Activated T-helper 1 cell treated with anti-CD3 and anti-CD28 coated beads, Interleukin-2, amount 50 U/mL, for 16 hours (primary cell): Measurements from ENCODE around the gene RP9.

Source experiments
- DNase-seq, 2 donors: peaks; one replicate each; pipeline ENCODE4 v3.0.0-alpha.2; 2020; ENCODE audit warnings: low read depth in 1 of 2, low spot score in 1 of 2

The RP9 gene

GRCh38 chr7:33109005-33109757 lies at the start of gene RP9:
Gene RP9, minus strand, starts transcription at chr7:33109404. Its CDS starts 32 bp downstream, at chr7:33109372.
- DNase-seq = peak; percentile 53 to 70

GRCh38 chr7:33157781-33158180 lies 48.6 kb upstream of the RP9 start:
- no peak for DNase-seq

GRCh38 chr7:33157311-33157710 lies 48.1 kb upstream of the RP9 start:
- no peak for DNase-seq

- DNase-seq = no peak
These were observed 47.2 kb upstream of the RP9 start for GRCh38 chr7:33156441-33156840.

GRCh38 chr7:33155811-33156210 lies 46.6 kb upstream of the RP9 start:
- DNase-seq = no peak

GRCh38 chr7:33152087-33152486 lies 42.9 kb upstream of the RP9 start:
- no peak for DNase-seq

GRCh38 chr7:33145156-33145555 lies 36.0 kb upstream of the RP9 start:
- no peak for DNase-seq

- DNase-seq = no peak
These were observed 35.0 kb upstream of the RP9 start for GRCh38 chr7:33143996-33144718.

GRCh38 chr7:33142585-33142984 lies 33.4 kb upstream of the RP9 start:
- no peak for DNase-seq

GRCh38 chr7:33137103-33137502 lies 27.9 kb upstream of the RP9 start:
- no peak for DNase-seq

GRCh38 chr7:33130184-33130583 lies 21.0 kb upstream of the RP9 start:
- no peak for DNase-seq

- DNase-seq = no peak
These were observed 20.6 kb upstream of the RP9 start for GRCh38 chr7:33129806-33130153.

- peak; percentile 79 to 81 for DNase-seq
These were observed 20.0 kb upstream of the RP9 start, which contains the start of gene BBS9 for GRCh38 chr7:33128990-33129805. Gene BBS9, plus strand, starts transcription at chr7:33129564. Its CDS starts 16,689 bp downstream, at chr7:33146253.

- no peak for DNase-seq
These were observed 19.4 kb upstream of the RP9 start for GRCh38 chr7:33128631-33128989.

GRCh38 chr7:33127085-33127484 lies 17.9 kb upstream of the RP9 start:
- DNase-seq = no peak

- DNase-seq = no peak
These were observed 9.2 kb upstream of the RP9 start for GRCh38 chr7:33118383-33118782.

- DNase-seq = no peak
These were observed 5.8 kb upstream of the RP9 start for GRCh38 chr7:33114976-33115375.

- no peak for DNase-seq
These were observed 2.4 kb upstream of the RP9 start for GRCh38 chr7:33111614-33112013.

- DNase-seq = no peak
These were observed 594 bp upstream of the RP9 start for GRCh38 chr7:33109758-33110238.

- DNase-seq = no peak
These were observed 625 bp downstream of the RP9 start for GRCh38 chr7:33108554-33109004.
